Measurements from ENCODE around the gene PRKCE. TPM values are rescaled to one million over a fixed set of nuclear protein-coding genes. Genes with fewer than 3 reads are reported as not detected.

Gene PRKCE
- total RNA-seq, 2 experiments from 2014 or later, result 15.4 to 16.2 TPM

- ATAC-seq (no peak), DNase-seq (no peak)
- Mint-ChIP-seq H3K36me3 (ENCODE audit: low read depth) (no peaks in the 10 kb centered on the region), H3K4me1 (ENCODE audit: low read depth) (peaks cover 7% of the 10 kb centered on the region), H3K4me3 (no peak overlapping the region), H3K27me3 (ENCODE audit: low read depth) (no peaks in the 10 kb centered on the region), H3K9me3 (ENCODE audit: insufficient read depth) (no peaks in the 10 kb centered on the region), H3K27ac (no peak overlapping the region)
- CTCF ChIA-PET, result interaction anchor here (5.4 kb wide), 1 partner anchor 160 kb away, joined by 50 read pairs; no protein-coding TSS in a partner anchor
- POLR2A ChIA-PET, result no interaction called here
These were observed 287.4 kb downstream of the PRKCE start for GRCh38 chr2:45938649-45939511.

GRCh38 chr2:45941531-45942236 is 290.2 kb downstream of the PRKCE start:
- Mint-ChIP-seq H3K4me3 (no peak overlapping the region), H3K4me1 (ENCODE audit: low read depth) (peaks cover under 1% of the 10 kb centered on the region), H3K27me3 (ENCODE audit: low read depth) (no peaks in the 10 kb centered on the region), H3K27ac (no peak overlapping the region), H3K9me3 (ENCODE audit: insufficient read depth) (no peaks in the 10 kb centered on the region), H3K36me3 (ENCODE audit: low read depth) (no peaks in the 10 kb centered on the region)
- ChIA-PET POLR2A (no interaction called here), CTCF (no interaction called here)
- ATAC-seq (no peak), DNase-seq (no peak)

- ChIA-PET CTCF (interaction anchor here (1.4 kb wide), 1 partner anchor 11 kb away, joined by 3 read pairs; no protein-coding TSS in a partner anchor), POLR2A (no interaction called here)
These were observed 290.8 kb downstream of the PRKCE start for GRCh38 chr2:45942237-45942738.

GRCh38 chr2:45943219-45944044 is 292.0 kb downstream of the PRKCE start:
- Mint-ChIP-seq H3K4me1 (ENCODE audit: low read depth) (no peaks in the 10 kb centered on the region), H3K9me3 (ENCODE audit: insufficient read depth) (no peaks in the 10 kb centered on the region), H3K27ac (no peak overlapping the region), H3K27me3 (ENCODE audit: low read depth) (peaks cover 3% of the 10 kb centered on the region), H3K4me3 (no peak overlapping the region), H3K36me3 (ENCODE audit: low read depth) (no peaks in the 10 kb centered on the region)
- DNase-seq, result no peak
- ChIA-PET POLR2A (no interaction called here), CTCF (interaction anchor here (0.8 to 1.4 kb wide), 2 partner anchors 12 to 164 kb away, joined by 3 to 4 read pairs; no protein-coding TSS in a partner anchor)
- no peak for ATAC-seq

More at GRCh38 chr2:45942237-45942738, 290.8 kb downstream of the PRKCE start:
- no peak for DNase-seq
- no peak for ATAC-seq
- Mint-ChIP-seq H3K36me3 (ENCODE audit: low read depth) (no peaks in the 10 kb centered on the region), H3K4me3 (no peak overlapping the region), H3K9me3 (ENCODE audit: insufficient read depth) (no peaks in the 10 kb centered on the region), H3K27ac (no peak overlapping the region), H3K4me1 (ENCODE audit: low read depth) (no peaks in the 10 kb centered on the region), H3K27me3 (ENCODE audit: low read depth) (peaks cover 3% of the 10 kb centered on the region)

- ATAC-seq (no peak), DNase-seq (no peak)
- H3K27ac Mint-ChIP-seq, result no peak overlapping the region
- no peaks in the 10 kb centered on the region for H3K36me3 Mint-ChIP-seq (ENCODE audit: low read depth)
- no peak overlapping the region for H3K4me3 Mint-ChIP-seq
- no peaks in the 10 kb centered on the region for H3K4me1 Mint-ChIP-seq (ENCODE audit: low read depth)
- ChIA-PET CTCF (interaction anchor here (1.4 kb wide), 1 partner anchor 13 kb away, joined by 3 read pairs; no protein-coding TSS in a partner anchor), POLR2A (no interaction called here)
- no peaks in the 10 kb centered on the region for H3K9me3 Mint-ChIP-seq (ENCODE audit: insufficient read depth)
- peaks cover 3% of the 10 kb centered on the region for H3K27me3 Mint-ChIP-seq (ENCODE audit: low read depth)
These were observed 292.6 kb downstream of the PRKCE start for GRCh38 chr2:45944074-45944473.

- Mint-ChIP-seq H3K27ac (no peak overlapping the region), H3K4me3 (no peak overlapping the region), H3K4me1 (ENCODE audit: low read depth) (no peaks in the 10 kb centered on the region), H3K9me3 (ENCODE audit: insufficient read depth) (no peaks in the 10 kb centered on the region), H3K27me3 (ENCODE audit: low read depth) (peaks cover 3% of the 10 kb centered on the region), H3K36me3 (ENCODE audit: low read depth) (no peaks in the 10 kb centered on the region)
- DNase-seq (no peak), ATAC-seq (no peak)
- CTCF ChIA-PET, result no interaction called here
- POLR2A ChIA-PET, result no interaction called here
These were observed 293.8 kb downstream of the PRKCE start for GRCh38 chr2:45945302-45945717.

GRCh38 chr2:45946023-45946422 is 294.5 kb downstream of the PRKCE start:
- H3K4me1 Mint-ChIP-seq (ENCODE audit: low read depth), result peaks cover under 1% of the 10 kb centered on the region
- ATAC-seq, result no peak
- no peak overlapping the region for H3K4me3 Mint-ChIP-seq
- H3K9me3 Mint-ChIP-seq (ENCODE audit: insufficient read depth), result no peaks in the 10 kb centered on the region
- POLR2A ChIA-PET, result no interaction called here
- no peaks in the 10 kb centered on the region for H3K36me3 Mint-ChIP-seq (ENCODE audit: low read depth)
- CTCF ChIA-PET, result interaction anchor here (0.6 kb wide), 1 partner anchor 167 kb away, joined by 3 read pairs; no protein-coding TSS in a partner anchor
- DNase-seq, result no peak
- H3K27ac Mint-ChIP-seq, result no peak overlapping the region
- H3K27me3 Mint-ChIP-seq (ENCODE audit: low read depth), result peaks cover 3% of the 10 kb centered on the region

GRCh38 chr2:45950606-45951005 is 299.1 kb downstream of the PRKCE start:
- no peaks in the 10 kb centered on the region for H3K36me3 Mint-ChIP-seq (ENCODE audit: low read depth)
- DNase-seq (no peak), ATAC-seq (no peak)
- no peak overlapping the region for H3K4me3 Mint-ChIP-seq
- H3K27me3 Mint-ChIP-seq (ENCODE audit: low read depth), result peaks cover 3% of the 10 kb centered on the region
- no peaks in the 10 kb centered on the region for H3K9me3 Mint-ChIP-seq (ENCODE audit: insufficient read depth)
- H3K27ac Mint-ChIP-seq, result no peak overlapping the region
- CTCF ChIA-PET, result interaction anchor here (0.9 to 1.8 kb wide), 2 partner anchors 15 to 308 kb away, joined by 3 to 4 read pairs; no protein-coding TSS in a partner anchor
- peaks cover 7% of the 10 kb centered on the region for H3K4me1 Mint-ChIP-seq (ENCODE audit: low read depth)
- POLR2A ChIA-PET, result no interaction called here

- CTCF ChIA-PET, result interaction anchor here (0.9 to 1.8 kb wide), 2 partner anchors 15 to 308 kb away, joined by 3 to 4 read pairs; no protein-coding TSS in a partner anchor
- no peak for DNase-seq
- Mint-ChIP-seq H3K4me1 (ENCODE audit: low read depth) (peaks cover 7% of the 10 kb centered on the region), H3K36me3 (ENCODE audit: low read depth) (no peaks in the 10 kb centered on the region), H3K4me3 (no peak overlapping the region), H3K9me3 (ENCODE audit: insufficient read depth) (no peaks in the 10 kb centered on the region), H3K27ac (no peak overlapping the region), H3K27me3 (ENCODE audit: low read depth) (peaks cover 3% of the 10 kb centered on the region)
- POLR2A ChIA-PET, result no interaction called here
- ATAC-seq, result no peak
These were observed 299.7 kb downstream of the PRKCE start for GRCh38 chr2:45951025-45951727.

- no peak for DNase-seq
- ChIA-PET CTCF (no interaction called here), POLR2A (no interaction called here)
- Mint-ChIP-seq H3K9me3 (ENCODE audit: insufficient read depth) (no peaks in the 10 kb centered on the region), H3K36me3 (ENCODE audit: low read depth) (no peaks in the 10 kb centered on the region), H3K27me3 (ENCODE audit: low read depth) (no peaks in the 10 kb centered on the region), H3K27ac (no peak overlapping the region), H3K4me1 (ENCODE audit: low read depth) (peaks cover 7% of the 10 kb centered on the region), H3K4me3 (no peak overlapping the region)
- no peak for ATAC-seq
These were observed 301.1 kb downstream of the PRKCE start for GRCh38 chr2:45952591-45952990.

All from activated CD8-positive, alpha-beta T cell treated with anti-CD3 and anti-CD28 coated beads, Interleukin-2, amount 10 ng/mL, durations not matched to agents 7 days and 5 days (primary cell).